Fibroblast of the aortic adventitia (primary cell): ENCODE data around the gene AFTPH. TPM values are rescaled to one million over a fixed set of nuclear protein-coding genes. Genes with fewer than 3 reads are reported as not detected.

Experiments
- DNase-seq: peaks from one replicate; pipeline ENCODE4 v3.0.0-alpha.2; 2010; ENCODE audit warnings: low read depth
- H3K4me3 ChIP-seq: 2 replicates; pipeline ENCODE4 v1.5.1; 2011; ENCODE audit warnings: low read depth, mild to moderate bottlenecking, control low read depth, low read length, moderate library complexity
- total RNA-seq: library from RNA; depleted of rRNA; stranded (reverse); fragments of >200 nt; gene quantifications from 2 replicates; pipeline ENCODE4 v1.2.3, GENCODE V29; 2012; ENCODE audit warnings: low replicate concordance
- TF ChIP-seq, protein P1 (sequence below): IDR thresholded peaks from 2 replicates; pipeline ENCODE4 v1.5.1; 2011; ENCODE audit warnings: mild to moderate bottlenecking, low read length, control low read depth, inconsistent platforms; ENCODE audit not compliant: insufficient read depth

Gene AFTPH
- total RNA-seq, 1 donor = 23.6 TPM

- no peak overlapping the region for H3K4me3 ChIP-seq
- TF ChIP-seq, protein P1, sequence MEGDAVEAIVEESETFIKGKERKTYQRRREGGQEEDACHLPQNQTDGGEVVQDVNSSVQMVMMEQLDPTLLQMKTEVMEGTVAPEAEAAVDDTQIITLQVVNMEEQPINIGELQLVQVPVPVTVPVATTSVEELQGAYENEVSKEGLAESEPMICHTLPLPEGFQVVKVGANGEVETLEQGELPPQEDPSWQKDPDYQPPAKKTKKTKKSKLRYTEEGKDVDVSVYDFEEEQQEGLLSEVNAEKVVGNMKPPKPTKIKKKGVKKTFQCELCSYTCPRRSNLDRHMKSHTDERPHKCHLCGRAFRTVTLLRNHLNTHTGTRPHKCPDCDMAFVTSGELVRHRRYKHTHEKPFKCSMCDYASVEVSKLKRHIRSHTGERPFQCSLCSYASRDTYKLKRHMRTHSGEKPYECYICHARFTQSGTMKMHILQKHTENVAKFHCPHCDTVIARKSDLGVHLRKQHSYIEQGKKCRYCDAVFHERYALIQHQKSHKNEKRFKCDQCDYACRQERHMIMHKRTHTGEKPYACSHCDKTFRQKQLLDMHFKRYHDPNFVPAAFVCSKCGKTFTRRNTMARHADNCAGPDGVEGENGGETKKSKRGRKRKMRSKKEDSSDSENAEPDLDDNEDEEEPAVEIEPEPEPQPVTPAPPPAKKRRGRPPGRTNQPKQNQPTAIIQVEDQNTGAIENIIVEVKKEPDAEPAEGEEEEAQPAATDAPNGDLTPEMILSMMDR = no peak
- DNase-seq = no peak
Measured at GRCh38 chr2:64581018-64581417, 56.9 kb downstream of the AFTPH start.

GRCh38 chr2:64581777-64582539 lies 57.8 kb downstream of the AFTPH start:
- no peak overlapping the region for H3K4me3 ChIP-seq
- TF ChIP-seq, protein P1 = no peak
- no peak for DNase-seq

DNA sequence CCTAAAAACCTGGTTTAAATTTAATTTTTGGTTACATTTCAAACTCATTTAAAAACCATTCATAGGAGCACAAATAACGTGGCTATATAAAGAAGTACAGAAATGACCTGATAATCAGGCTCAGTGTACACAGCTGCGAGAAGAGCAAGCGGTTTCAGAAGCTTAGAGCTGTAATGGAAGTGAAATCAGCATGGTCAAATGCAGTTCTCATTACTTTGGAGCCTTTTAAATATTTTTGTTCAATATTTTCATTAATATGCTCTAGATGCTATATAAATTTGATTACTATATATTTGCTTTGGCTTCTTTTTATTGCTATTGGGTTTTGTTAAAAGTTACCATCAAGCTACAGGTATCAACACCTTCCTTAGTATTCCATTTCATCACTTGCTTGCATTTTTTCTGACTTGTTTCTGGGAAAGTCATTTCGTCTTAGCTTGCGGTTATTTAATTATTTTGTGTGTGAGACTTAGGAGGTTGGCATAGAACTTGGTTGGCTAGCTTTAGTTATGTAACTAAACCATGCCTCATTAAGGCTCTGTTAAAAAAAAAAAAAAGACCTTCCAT lies 58.7 kb downstream of the AFTPH start:
- DNase-seq = no peak

GRCh38 chr2:64586054-64586453 lies 61.9 kb downstream of the AFTPH start:
- no peak overlapping the region for H3K4me3 ChIP-seq
- DNase-seq = no peak
- TF ChIP-seq, protein P1 = no peak

More for the DNA sequence above, 58.7 kb downstream of the AFTPH start:
- TF ChIP-seq, protein P1 = no peak
- no peak overlapping the region for H3K4me3 ChIP-seq

DNA sequence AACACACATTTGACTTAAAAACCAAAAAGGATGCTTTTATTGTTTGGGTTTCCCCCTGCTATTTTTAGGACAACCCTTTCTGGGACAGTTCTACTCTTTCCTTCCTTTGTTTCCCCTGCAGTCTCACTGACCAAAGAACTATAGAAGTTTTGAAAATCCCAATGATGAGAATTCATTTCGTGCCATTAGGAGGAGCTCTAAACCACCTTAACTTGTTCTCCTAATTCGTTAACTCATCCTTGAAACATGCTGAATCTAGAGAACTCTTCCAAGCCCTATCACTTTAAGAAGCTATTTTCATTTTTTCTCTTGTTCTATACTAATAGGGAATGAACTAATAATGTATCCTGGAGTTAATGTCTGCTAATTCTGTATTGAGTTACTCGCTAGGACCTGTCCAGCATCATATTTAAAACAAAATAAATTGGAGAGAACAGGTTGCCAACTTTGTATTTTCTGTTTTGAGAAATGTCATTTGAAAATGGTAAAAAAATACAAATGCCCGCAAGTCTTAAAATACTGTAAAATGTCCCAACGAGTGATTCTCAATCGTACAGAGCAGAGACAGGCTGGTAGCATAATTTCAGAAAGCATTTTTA lies 62.9 kb downstream of the AFTPH start:
- TF ChIP-seq, protein P1 = peak; percentile 58
- no peak overlapping the region for H3K4me3 ChIP-seq
- peak; percentile 82 for DNase-seq

- DNase-seq = no peak
- TF ChIP-seq, protein P1 = no peak
- H3K4me3 ChIP-seq = no peak overlapping the region
Measured at GRCh38 chr2:64587561-64587960, 63.4 kb downstream of the AFTPH start.
